Head of caudate nucleus (tissue), 42 donors: ENCODE data around the gene ZNF827.
"Not testable (repeated sequence)": the region's sequence is repeated elsewhere in the genome, so short reads cannot be mapped to it uniquely, and the experiment has no call there.

Source experiments
- DNase-seq, 42 donors: peaks; one replicate each; pipeline versions ENCODE4 v3.0.0 to v3.0.0-alpha.2; 2020 to 2021; ENCODE audit warnings: mixed read lengths in 7 of 42
- intact Hi-C: fragments of 100-400 bp; cut with DNase I; formaldehyde crosslinking; loops from one replicate; pipeline ENCODE4 v1.15.0; 2022

The ZNF827 gene

GRCh38 chr4:145843639-145844038 lies 95.0 kb downstream of the ZNF827 start:
- intact Hi-C loops, result loop anchor here (10.0 kb wide), 1 partner anchor 91 kb away; the partner anchor contains the start of gene ZNF827
- no peak for DNase-seq

- no peak for DNase-seq
- intact Hi-C loops, result loop anchor here (10.0 kb wide), 1 partner anchor 92 kb away; the partner anchor contains the start of gene ZNF827
Measured at GRCh38 chr4:145843148-145843547, 95.5 kb downstream of the ZNF827 start.

DNA sequence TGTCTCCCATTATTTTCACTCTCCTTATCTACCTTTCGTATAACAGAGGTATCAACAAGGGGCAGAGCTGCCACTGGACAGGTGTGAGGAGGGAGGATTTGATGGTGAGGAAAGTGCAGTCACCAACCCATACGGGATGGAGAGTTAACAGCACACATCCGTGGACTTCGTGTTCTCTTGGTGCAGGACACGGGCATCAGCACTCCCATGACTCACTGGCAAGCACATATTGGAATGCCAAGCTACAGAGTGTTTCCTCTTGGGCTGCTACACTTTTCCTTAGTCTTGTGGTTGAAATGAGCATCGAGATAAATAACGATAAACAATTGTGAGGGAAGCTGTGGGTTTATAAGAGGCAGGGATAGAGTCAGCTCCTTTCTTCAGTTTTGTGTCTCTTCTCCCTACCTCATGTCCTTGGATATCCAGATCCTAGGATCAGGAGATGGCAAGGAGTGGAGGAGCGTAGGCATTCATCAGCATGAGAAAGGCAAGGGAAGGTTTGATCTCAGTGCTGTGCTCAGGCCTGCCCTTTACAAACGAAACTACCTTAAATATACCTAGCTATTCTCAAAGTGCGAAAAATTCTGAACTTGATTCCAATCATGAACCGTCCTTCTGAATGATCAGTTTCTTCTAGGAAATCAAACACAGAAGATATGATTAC lies 96.3 kb downstream of the ZNF827 start:
- intact Hi-C loops, result loop anchor here (10.0 kb wide), 1 partner anchor 92 kb away; the partner anchor contains the start of gene ZNF827
- no peak for DNase-seq

- no peak for DNase-seq
- intact Hi-C loops, result loop anchor here (10.0 kb wide), 1 partner anchor 94 kb away; the partner anchor contains the start of gene ZNF827
Measured at GRCh38 chr4:145840801-145841200, 97.8 kb downstream of the ZNF827 start.

- peak in 13 of 42 donors; percentile 15 to 54 (median 28) for DNase-seq
- intact Hi-C loops, result loop anchor here (10.0 kb wide), 1 partner anchor 95 kb away; the partner anchor contains the start of gene ZNF827
Measured at GRCh38 chr4:145840162-145840768, 98.4 kb downstream of the ZNF827 start.

DNA sequence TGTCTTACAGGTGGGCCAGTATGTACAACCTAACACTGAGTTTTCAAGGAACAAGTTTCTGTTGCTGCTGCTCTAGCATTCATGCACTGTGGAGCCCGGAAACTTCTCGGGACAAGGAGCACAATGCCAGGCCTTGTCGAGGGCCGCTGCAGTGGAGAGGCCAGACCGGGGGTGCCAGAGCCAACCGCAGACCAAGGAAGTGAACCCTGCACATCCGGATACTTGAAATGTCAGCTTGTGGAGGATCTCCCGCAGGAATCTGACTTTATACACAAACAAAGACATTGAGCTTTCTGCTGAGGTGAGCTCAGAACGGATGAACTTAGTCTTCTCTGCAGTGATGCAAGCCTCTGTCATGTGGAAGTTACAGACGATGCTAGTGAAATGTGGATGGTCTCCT lies 99.5 kb downstream of the ZNF827 start:
- intact Hi-C loops, result no loop called here
- DNase-seq, result peak; percentile 33 to 82 (median 64)

GRCh38 chr4:145832384-145832783 lies 106.2 kb downstream of the ZNF827 start:
- intact Hi-C loops, DNase-seq: not testable (repeated sequence)

DNA sequence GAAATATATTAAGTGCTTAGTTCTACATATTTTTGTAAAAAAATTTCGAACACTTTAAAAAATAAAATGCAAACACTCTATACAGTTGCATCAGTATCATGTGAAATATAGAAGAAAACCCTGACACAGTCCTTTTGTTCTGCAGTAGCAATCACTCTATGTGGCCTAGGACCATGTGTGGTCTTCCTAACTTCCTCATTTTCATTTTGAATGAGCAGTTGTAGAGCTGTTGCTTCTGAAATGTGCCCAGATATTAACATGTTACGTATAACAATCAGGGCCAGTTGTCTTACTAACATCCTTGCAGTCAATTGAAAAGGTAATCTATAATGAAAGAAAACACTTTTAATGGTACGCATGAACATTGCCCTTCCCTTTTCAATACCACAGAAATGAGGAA lies 107.9 kb downstream of the ZNF827 start:
- DNase-seq, result peak in 1 of 42 donors; percentile 0

DNA sequence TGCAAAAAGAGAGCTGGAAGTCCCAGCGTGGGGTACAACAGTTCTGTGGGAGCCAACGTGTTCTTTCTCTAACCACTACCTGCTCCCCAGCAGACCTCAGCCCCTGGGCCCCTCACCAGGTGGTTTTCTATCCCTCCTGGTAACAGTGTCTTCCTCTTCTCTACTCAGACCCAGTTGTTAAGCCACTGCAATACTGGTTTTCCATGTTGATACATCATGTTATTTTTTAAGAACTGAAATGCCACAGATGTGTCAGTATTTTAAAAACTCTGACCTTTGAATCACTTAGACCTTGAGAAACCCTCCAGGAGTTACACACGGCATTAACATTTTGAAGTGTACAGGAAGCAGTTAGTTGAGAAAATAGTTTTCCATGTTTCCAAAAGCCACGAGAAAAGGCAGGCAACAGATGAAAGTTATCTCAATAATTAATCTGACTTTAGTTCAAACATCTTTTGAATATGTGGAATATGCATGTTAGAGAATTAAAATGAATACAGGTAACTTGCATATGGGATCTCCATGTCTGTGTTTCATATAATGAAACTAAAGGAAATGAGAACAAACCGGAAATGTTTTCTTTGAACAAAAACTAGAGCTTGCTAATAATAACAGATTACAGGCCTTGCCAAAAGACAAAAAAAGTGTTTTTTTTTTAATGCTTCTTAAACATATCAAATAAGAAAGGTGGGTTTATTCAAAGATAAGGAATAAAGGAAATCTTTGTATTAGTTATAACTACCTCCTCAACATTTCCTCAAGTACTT lies 108.8 kb downstream of the ZNF827 start:
- no peak for DNase-seq
- intact Hi-C loops, result no loop called here

More for the DNA sequence above, 107.9 kb downstream of the ZNF827 start:
- intact Hi-C loops, result no loop called here

GRCh38 chr4:145828802-145829485 lies 109.7 kb downstream of the ZNF827 start:
- DNase-seq, result no peak
- intact Hi-C loops, result no loop called here

GRCh38 chr4:145827885-145828284 lies 110.7 kb downstream of the ZNF827 start:
- peak in 13 of 42 donors; percentile 18 to 48 (median 36) for DNase-seq
- intact Hi-C loops, result no loop called here

DNA sequence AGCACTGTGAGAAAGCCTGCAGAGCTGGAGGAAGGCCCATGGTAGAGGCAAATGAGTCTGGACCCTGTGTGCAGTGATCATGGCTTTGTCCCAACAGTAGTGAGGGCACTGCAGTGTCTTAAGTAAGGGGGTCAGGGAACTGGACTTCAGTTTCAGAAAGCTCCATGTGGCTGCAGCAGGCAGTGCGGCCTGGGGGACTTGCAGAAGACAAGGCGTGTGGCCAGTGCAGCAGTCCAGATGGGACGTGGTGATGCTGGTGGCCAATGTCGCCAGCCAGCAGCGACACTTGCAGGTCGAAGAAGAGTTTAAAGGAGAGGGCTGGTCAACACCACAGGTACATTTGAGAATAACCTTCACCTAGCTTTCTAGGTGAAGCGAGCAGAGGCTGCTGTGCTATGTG lies 113.4 kb downstream of the ZNF827 start:
- intact Hi-C loops, result no loop called here
- DNase-seq, result no peak

GRCh38 chr4:145824463-145824862 lies 114.2 kb downstream of the ZNF827 start:
- intact Hi-C loops, result no loop called here
- no peak for DNase-seq

DNA sequence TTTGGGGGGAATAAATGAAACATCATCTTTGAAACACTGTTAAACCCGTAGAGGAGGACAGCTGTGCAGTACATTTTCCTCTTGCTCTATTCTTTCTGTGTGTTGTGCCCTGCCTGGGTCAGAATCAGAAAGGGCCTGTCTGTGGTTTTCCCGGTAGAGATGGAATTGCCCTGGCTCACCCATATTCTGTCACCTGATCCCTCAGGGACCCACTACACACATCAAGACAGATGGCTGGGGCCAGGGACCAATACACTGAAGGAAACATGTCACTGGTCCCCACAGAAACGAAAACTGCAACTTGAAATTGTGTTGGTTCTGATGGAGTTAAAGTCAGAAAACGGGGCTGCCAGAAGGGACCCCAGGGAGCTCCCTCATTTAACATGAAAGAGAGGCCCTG lies 114.9 kb downstream of the ZNF827 start:
- intact Hi-C loops, result no loop called here

GRCh38 chr4:145822581-145822980 lies 116.0 kb downstream of the ZNF827 start:
- intact Hi-C loops, result no loop called here
- DNase-seq, result no peak

More for the DNA sequence above, 114.9 kb downstream of the ZNF827 start:
- no peak for DNase-seq

DNA sequence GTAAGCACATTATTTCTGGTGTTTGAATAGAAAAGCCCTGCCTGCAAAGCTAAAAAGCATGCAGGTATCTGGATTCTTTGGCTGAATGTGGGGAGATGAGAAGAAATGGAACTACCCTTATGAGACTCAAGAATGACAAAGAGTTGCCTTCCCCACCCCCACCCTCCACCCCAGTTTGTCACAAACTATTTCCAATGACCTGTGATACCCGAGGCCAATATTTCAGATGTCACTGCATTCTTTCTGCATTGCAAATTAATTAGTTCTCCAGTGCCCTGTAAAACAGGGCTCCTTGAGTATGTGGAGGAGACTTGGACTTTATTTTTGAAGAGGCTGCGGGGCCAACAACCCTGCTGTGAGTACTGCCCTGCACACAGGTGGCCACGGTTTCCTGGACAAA lies 116.4 kb downstream of the ZNF827 start:
- no peak for DNase-seq
- intact Hi-C loops, result no loop called here

- intact Hi-C loops, result no loop called here
- no peak for DNase-seq
Measured at GRCh38 chr4:145821766-145822165, 116.9 kb downstream of the ZNF827 start.

GRCh38 chr4:145820407-145820806 lies 118.2 kb downstream of the ZNF827 start:
- DNase-seq, result no peak
- intact Hi-C loops, result no loop called here

DNA sequence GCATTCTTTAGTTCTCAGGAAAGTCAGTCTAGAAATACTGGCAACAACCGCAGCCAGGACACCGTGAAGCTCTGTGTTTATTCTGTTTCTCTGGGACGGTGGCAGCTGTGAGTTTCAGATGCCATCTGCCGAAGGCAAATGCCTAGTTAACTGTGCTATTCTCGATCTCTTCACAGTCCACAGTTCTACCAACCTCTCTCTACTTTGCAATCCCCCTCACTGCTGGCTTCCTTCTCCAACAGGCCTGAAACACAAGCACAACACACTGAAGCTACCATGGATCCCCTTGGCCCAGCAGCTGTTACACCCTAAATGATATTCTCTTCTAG lies 118.8 kb downstream of the ZNF827 start:
- DNase-seq, result peak in 34 of 42 donors; percentile 11 to 71 (median 44)
- intact Hi-C loops, result no loop called here
